Ovary (tissue), 3 donors: ENCODE data around the gene CDKL1.

Experiments used
- POLR2A ChIP-seq: fragments of 450-650 bp; IDR thresholded peaks from one replicate; pipeline ENCODE4 v1.6.1; 2017; ENCODE audit warnings: antibody characterized with exemption, mild to moderate bottlenecking, moderate library complexity
- TF ChIP-seq, protein P1 (sequence below), 3 donors: fragments of 450-650 bp in 2 of 3; fragments of 200-600 bp in 1 of 3; IDR thresholded peaks; one replicate each; pipeline versions ENCODE4 v1.5.1 to v1.8.0; 2016 to 2022; ENCODE audit warnings: antibody characterized with exemption in 3 of 3, mild to moderate bottlenecking in 1 of 3
- donor health status: DM: no; HTN: no; CAD: no.

DNA sequence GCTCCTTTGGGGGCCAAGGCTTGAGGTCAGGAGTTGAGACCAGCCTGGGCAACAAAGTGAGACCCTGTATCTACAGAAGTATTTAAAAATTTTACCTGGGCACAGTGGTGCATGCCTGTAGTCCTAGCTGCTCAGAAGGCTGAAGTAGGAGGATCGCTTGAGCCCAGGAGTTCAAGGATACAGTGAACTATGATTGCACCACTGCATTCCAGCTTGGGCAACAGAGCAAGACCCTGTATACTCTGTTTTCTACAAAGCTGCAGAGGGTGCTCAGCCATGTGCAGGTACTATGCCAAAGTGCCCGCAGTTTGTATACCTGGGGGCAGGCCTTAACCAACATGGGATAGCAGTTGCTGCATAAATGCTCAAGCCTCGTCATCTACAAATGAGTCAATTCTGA is 26.8 kb upstream of the CDKL1 start:
- TF ChIP-seq, protein P1, sequence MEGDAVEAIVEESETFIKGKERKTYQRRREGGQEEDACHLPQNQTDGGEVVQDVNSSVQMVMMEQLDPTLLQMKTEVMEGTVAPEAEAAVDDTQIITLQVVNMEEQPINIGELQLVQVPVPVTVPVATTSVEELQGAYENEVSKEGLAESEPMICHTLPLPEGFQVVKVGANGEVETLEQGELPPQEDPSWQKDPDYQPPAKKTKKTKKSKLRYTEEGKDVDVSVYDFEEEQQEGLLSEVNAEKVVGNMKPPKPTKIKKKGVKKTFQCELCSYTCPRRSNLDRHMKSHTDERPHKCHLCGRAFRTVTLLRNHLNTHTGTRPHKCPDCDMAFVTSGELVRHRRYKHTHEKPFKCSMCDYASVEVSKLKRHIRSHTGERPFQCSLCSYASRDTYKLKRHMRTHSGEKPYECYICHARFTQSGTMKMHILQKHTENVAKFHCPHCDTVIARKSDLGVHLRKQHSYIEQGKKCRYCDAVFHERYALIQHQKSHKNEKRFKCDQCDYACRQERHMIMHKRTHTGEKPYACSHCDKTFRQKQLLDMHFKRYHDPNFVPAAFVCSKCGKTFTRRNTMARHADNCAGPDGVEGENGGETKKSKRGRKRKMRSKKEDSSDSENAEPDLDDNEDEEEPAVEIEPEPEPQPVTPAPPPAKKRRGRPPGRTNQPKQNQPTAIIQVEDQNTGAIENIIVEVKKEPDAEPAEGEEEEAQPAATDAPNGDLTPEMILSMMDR (IDR thresholded peaks at IDR 0.05), result no peak
- TF ChIP-seq POLR2A, result no peak
